Measurements from ENCODE around the gene KCNJ6. TPM values are rescaled to one million over a fixed set of nuclear protein-coding genes. Genes with fewer than 3 reads are reported as not detected.

KCNJ6 gene
- total and polyA plus RNA-seq, 9 of the 15 experiments (the other 6 are each of a cell fraction or from before 2014, with no cell fraction given): 0.06 to 0.21 (median 0.13) TPM; not detected in 1

DNA sequence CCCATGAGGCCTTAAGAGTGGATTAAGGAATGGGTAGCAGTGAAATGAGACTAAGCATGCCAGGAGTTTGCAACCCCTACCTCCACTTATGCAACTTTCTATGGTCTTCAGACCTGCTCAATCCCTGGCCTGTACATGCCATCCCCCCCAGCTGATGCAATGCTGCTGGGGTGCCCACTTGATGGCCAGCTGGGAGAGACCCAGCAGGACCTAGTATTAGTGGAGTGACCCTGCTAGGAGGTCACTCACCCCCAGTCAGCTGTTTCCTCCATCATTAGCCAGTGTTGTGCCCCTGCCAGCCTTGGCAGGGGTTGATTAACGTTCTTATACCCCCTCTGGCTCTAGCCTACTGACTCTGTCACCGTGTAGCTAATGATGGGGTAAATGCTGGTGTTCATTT, 313.1 kb downstream of the KCNJ6 start:
- intact Hi-C loops (cut with micrococcal nuclease) (no loop called here), in situ Hi-C loops (cut with MboI) (no loop called here)
- Histone ChIP-seq H3K4me2 (ENCODE audit: insufficient read depth, low read length) (no peak overlapping the region), H3K36me3 (ENCODE audit: control insufficient read depth, insufficient read depth, low read length) (no peaks in the 10 kb centered on the region), H3K9ac (ENCODE audit: insufficient read depth in 1 of 2, low read depth in 2 of 2, low read length in 2 of 2) (no peak overlapping the region), H2AFZ (ENCODE audit: low read depth, low read length) (no peak overlapping the region), H3K9me3 (replicated peaks; ENCODE audit: control insufficient read depth, insufficient read depth, low read depth, low read length) (no peaks in the 10 kb centered on the region), H3K27me3 (ENCODE audit: control insufficient read depth in 2 of 2, insufficient read depth in 2 of 2, low read length in 2 of 2) (peaks cover 23 to 42% of the 10 kb centered on the region in 2 experiments), H3K4me1 (replicated peaks in 1 of 2; ENCODE audit: control insufficient read depth in 2 of 2, insufficient read depth in 2 of 2, low read length in 2 of 2) (0 out of 5 replicates have a peak, but pooled peaks cover 0 to 2% of the 10 kb centered on the region in 2 experiments), H3K4me3 (no peak overlapping the region), H3K79me2 (ENCODE audit: control insufficient read depth, insufficient read depth, low read length) (no peaks in the 10 kb centered on the region), H4K20me1 (replicated peaks; ENCODE audit: control insufficient read depth, insufficient read depth, low read length) (no peaks in the 10 kb centered on the region), H3K9me1 (ENCODE audit: control insufficient read depth, insufficient read depth, low read length) (no peaks in the 10 kb centered on the region), H3K27ac (ENCODE audit: extremely low read depth, low read depth, low read length) (no peak overlapping the region)
- 0% methylated on average over 2 of the region's 2 CpGs for WGBS (ENCODE audit: insufficient coverage, low coverage, missing lambda C conversion rate)
- ATAC-seq (no peak), DNase-seq (ENCODE audit: extremely low read depth in 1 of 4, low spot score in 3 of 4) (no peak), FAIRE-seq (no peak)
- CTCF ChIA-PET (ENCODE audit: low intra/inter-chr PET ratio): no interaction called here
- POLR2A ChIA-PET: interaction anchor here (1.1 kb wide), 1 partner anchor 16 kb away, joined by 3 read pairs; no protein-coding TSS in a partner anchor
- TF ChIP-seq, protein P1, sequence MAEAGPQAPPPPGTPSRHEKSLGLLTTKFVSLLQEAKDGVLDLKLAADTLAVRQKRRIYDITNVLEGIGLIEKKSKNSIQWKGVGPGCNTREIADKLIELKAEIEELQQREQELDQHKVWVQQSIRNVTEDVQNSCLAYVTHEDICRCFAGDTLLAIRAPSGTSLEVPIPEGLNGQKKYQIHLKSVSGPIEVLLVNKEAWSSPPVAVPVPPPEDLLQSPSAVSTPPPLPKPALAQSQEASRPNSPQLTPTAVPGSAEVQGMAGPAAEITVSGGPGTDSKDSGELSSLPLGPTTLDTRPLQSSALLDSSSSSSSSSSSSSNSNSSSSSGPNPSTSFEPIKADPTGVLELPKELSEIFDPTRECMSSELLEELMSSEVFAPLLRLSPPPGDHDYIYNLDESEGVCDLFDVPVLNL (CRISPR knock-in tag; IDR thresholded peaks at IDR 0.05; ENCODE audit: low read depth): no peak
- TF ChIP-seq, protein P2, sequence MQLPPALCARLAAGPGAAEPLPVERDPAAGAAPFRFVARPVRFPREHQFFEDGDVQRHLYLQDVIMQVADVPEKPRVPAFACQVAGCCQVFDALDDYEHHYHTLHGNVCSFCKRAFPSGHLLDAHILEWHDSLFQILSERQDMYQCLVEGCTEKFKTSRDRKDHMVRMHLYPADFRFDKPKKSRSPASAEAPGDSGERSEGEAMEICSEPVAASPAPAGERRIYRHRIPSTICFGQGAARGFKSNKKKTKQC (CRISPR knock-in tag; IDR thresholded peaks at IDR 0.05): no peak
- TF ChIP-seq, protein P3, sequence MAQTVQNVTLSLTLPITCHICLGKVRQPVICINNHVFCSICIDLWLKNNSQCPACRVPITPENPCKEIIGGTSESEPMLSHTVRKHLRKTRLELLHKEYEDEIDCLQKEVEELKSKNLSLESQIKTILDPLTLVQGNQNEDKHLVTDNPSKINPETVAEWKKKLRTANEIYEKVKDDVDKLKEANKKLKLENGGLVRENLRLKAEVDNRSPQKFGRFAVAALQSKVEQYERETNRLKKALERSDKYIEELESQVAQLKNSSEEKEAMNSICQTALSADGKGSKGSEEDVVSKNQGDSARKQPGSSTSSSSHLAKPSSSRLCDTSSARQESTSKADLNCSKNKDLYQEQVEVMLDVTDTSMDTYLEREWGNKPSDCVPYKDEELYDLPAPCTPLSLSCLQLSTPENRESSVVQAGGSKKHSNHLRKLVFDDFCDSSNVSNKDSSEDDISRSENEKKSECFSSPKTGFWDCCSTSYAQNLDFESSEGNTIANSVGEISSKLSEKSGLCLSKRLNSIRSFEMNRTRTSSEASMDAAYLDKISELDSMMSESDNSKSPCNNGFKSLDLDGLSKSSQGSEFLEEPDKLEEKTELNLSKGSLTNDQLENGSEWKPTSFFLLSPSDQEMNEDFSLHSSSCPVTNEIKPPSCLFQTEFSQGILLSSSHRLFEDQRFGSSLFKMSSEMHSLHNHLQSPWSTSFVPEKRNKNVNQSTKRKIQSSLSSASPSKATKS (CRISPR knock-in tag; IDR thresholded peaks at IDR 0.05): no peak
- TF ChIP-seq, protein P4, sequence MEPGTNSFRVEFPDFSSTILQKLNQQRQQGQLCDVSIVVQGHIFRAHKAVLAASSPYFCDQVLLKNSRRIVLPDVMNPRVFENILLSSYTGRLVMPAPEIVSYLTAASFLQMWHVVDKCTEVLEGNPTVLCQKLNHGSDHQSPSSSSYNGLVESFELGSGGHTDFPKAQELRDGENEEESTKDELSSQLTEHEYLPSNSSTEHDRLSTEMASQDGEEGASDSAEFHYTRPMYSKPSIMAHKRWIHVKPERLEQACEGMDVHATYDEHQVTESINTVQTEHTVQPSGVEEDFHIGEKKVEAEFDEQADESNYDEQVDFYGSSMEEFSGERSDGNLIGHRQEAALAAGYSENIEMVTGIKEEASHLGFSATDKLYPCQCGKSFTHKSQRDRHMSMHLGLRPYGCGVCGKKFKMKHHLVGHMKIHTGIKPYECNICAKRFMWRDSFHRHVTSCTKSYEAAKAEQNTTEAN (CRISPR knock-in tag; IDR thresholded peaks at IDR 0.05): no peak
- TF ChIP-seq HBP1 (CRISPR knock-in tag; IDR thresholded peaks at IDR 0.05) (no peak), GATA2 (CRISPR knock-in tag; IDR thresholded peaks at IDR 0.05) (no peak), NFATC3 (IDR thresholded peaks at IDR 0.05) (no peak), ATF7 (IDR thresholded peaks at IDR 0.05) (no peak), SIN3B (IDR thresholded peaks at IDR 0.05; ENCODE audit: low read depth) (no peak), MCM2 (IDR thresholded peaks at IDR 0.05; ENCODE audit: low read depth) (no peak)
- TF ChIP-seq, protein P5, sequence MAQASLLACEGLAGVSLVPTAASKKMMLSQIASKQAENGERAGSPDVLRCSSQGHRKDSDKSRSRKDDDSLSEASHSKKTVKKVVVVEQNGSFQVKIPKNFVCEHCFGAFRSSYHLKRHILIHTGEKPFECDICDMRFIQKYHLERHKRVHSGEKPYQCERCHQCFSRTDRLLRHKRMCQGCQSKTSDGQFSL (CRISPR knock-in tag; IDR thresholded peaks at IDR 0.05): no peak
- TF ChIP-seq, protein P5 (tag; IDR thresholded peaks at IDR 0.05): no peak
- BruUV-seq (replicated peaks): no TSS peak

Measured in K562 (cell line).